ENCODE measurements around the gene SALL1. TPM values are rescaled to one million over a fixed set of nuclear protein-coding genes. Genes with fewer than 3 reads are reported as not detected.

The SALL1 gene
- polyA plus RNA-seq, 1 of the 3 experiments (the other 2 are of a cell fraction), result 0.02 TPM

DNA sequence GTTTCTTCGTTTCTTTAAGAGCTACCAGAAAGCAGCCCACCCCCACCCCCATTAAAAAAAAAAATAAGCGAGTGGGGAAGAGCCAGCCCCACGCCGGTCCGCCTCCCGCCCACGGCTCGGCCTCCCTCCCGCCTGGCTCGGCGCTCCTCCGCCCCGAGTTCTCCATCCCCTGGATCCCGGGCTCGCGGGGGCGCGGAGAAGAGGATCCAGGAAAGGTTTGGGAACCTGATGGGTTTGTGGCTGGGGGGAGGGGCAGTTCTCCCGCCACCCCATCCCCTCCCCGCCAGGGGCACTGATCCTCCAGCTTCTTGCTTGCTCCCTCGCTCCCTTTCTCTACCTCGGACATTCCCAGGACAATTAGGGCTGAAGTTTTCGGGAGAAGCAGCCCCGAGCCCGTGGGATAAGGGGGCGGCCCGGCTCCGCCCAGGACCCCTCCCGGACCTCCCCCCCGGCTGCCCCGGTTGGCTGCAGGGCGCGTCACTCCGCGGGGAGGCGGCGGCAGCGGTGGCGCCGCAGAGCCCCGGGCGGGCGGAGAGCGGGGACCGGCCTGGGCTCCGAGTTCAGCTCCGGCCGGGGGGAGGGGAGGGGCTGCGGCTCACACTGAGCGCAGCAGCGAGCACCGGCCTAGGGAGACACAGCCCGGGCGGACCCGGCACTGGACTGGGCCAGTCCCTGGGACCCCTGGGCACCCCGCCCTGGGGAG, 1.0 kb upstream of the SALL1 start:
- ChIA-PET CTCF (interaction anchor here (0.7 kb wide), 1 partner anchor 831 kb away, joined by 4 read pairs; no protein-coding TSS in a partner anchor), POLR2A (no interaction called here)
- Histone ChIP-seq H3K36me3 (replicated peaks in 1 of 2; ENCODE audit: control insufficient read depth in 1 of 2, insufficient read depth in 2 of 2, low read length in 1 of 2) (no peaks in the 10 kb centered on the region), H4K20me1 (ENCODE audit: insufficient read depth) (no peaks in the 10 kb centered on the region), H3K4me2 (peak overlapping the region; percentile 82), H3K9me3 (no peaks in the 10 kb centered on the region), H3K79me2 (ENCODE audit: insufficient read depth) (no peaks in the 10 kb centered on the region), H3K9ac (no peak overlapping the region), H3K27ac (ENCODE audit: low read depth in 2 of 2, low read length in 1 of 2) (no peak overlapping the region), H3K27me3 (ENCODE audit: insufficient read depth) (peaks cover 83% of the 10 kb centered on the region), H3K4me3 (ENCODE audit: low read depth in 2 of 2, low read length in 1 of 2) (peak overlapping the region in 1 of 2 experiments; percentile 52; a peak in 1 of 4 replicates), H3K4me1 (ENCODE audit: control insufficient read depth in 1 of 2, insufficient read depth in 2 of 2, low read depth in 1 of 2, low read length in 1 of 2) (no peaks in the 10 kb centered on the region; a peak in 1 of 4 replicates), H3F3A (replicated peaks; ENCODE audit: insufficient read depth) (no peaks in the 10 kb centered on the region), H2AFZ (ENCODE audit: low read depth) (0 out of 2 replicates have a peak overlapping the region, but pooled peaks have one; percentile 51), H3K9me2 (no peaks in the 10 kb centered on the region)
- TF ChIP-seq NFIC (IDR thresholded peaks at IDR 0.05; ENCODE audit: borderline replicate concordance), result no peak
- TF ChIP-seq, protein P1, sequence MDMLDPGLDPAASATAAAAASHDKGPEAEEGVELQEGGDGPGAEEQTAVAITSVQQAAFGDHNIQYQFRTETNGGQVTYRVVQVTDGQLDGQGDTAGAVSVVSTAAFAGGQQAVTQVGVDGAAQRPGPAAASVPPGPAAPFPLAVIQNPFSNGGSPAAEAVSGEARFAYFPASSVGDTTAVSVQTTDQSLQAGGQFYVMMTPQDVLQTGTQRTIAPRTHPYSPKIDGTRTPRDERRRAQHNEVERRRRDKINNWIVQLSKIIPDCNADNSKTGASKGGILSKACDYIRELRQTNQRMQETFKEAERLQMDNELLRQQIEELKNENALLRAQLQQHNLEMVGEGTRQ (IDR thresholded peaks at IDR 0.05; ENCODE audit: borderline replicate concordance, low read depth, low read length), result no peak
- TF ChIP-seq, protein P2, sequence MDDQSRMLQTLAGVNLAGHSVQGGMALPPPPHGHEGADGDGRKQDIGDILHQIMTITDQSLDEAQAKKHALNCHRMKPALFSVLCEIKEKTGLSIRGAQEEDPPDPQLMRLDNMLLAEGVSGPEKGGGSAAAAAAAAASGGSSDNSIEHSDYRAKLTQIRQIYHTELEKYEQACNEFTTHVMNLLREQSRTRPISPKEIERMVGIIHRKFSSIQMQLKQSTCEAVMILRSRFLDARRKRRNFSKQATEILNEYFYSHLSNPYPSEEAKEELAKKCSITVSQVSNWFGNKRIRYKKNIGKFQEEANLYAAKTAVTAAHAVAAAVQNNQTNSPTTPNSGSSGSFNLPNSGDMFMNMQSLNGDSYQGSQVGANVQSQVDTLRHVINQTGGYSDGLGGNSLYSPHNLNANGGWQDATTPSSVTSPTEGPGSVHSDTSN (IDR thresholded peaks at IDR 0.05), result peak; percentile 77
- 3% methylated on average over 23 of the region's 56 CpGs for WGBS (ENCODE audit: low lambda C conversion rate)
- peak; percentile 74 for DNase-seq

DNA sequence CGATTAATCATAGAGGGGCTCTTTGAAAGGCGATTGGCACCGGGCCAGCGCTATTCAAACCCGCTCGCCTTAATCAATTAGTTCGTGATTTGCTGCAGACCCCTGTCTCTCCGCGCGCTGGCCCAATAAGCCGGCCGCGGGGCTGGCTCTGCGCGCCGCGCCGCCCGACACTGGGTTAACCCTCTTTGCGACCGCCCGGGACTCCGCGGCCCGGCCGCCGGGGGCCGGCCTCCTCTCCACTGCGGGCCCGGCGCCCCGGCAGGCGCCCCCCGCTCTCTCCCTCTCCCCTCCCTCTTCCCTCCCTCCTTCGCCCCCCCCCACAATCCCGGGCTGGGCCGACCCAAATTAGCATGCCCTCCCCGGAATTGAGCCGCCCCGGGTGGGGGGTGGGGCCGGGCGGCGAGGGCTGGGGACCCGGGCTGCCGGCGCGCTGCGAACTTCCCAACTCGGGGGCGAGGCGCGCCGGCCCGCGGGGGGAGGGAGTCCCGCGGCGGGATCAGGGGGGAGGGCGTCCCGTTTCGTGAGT, 428 bp upstream of the SALL1 start:
- no peaks in the 10 kb centered on the region for H3K9me3 ChIP-seq
- H3K4me2 ChIP-seq, result peak overlapping the region; percentile 82; the same call in 1 of the 2 replicates
- no peak overlapping the region for H3K27ac ChIP-seq (ENCODE audit: low read depth in 2 of 2, low read length in 1 of 2)
- no peaks in the 10 kb centered on the region for H4K20me1 ChIP-seq (ENCODE audit: insufficient read depth)
- CTCF ChIA-PET, result no interaction called here
- POLR2A ChIA-PET, result no interaction called here
- H3K4me1 ChIP-seq (ENCODE audit: control insufficient read depth in 1 of 2, insufficient read depth in 2 of 2, low read depth in 1 of 2, low read length in 1 of 2), result no peaks in the 10 kb centered on the region; a peak in 1 of 4 replicates
- H3K9ac ChIP-seq, result no peak overlapping the region
- TF ChIP-seq FOXM1 (IDR thresholded peaks at IDR 0.05; ENCODE audit: low read depth), result no peak
- TF ChIP-seq MEF2A (IDR thresholded peaks at IDR 0.05; ENCODE audit: borderline replicate concordance, low read depth), result no peak
- TF ChIP-seq SMC3 (IDR thresholded peaks at IDR 0.05; ENCODE audit: low read depth, low read length), result no peak
- no peak for TF ChIP-seq TCF12 (IDR thresholded peaks at IDR 0.05)
- TF ChIP-seq RAD21 (IDR thresholded peaks at IDR 0.05; ENCODE audit: low read length), result no peak
- no peak for TF ChIP-seq GABPA (IDR thresholded peaks at IDR 0.05; ENCODE audit: low read depth)
- TF ChIP-seq JUND (IDR thresholded peaks at IDR 0.05), result no peak
- TF ChIP-seq, protein P1 (IDR thresholded peaks at IDR 0.05; ENCODE audit: borderline replicate concordance, low read depth, low read length), result no peak
- no peak for TF ChIP-seq ELF1 (IDR thresholded peaks at IDR 0.05)
- no peak for TF ChIP-seq GATA2 (CRISPR knock-in tag; IDR thresholded peaks at IDR 0.05)
- no peak for TF ChIP-seq FOSL2 (IDR thresholded peaks at IDR 0.05; ENCODE audit: borderline replicate concordance, low read depth)
- no peak for TF ChIP-seq NFIC (IDR thresholded peaks at IDR 0.05; ENCODE audit: borderline replicate concordance)
- TF ChIP-seq NRF1 (IDR thresholded peaks at IDR 0.05; ENCODE audit: low read depth, low read length), result no peak
- peak; percentile 81 for DNase-seq
- H3K36me3 ChIP-seq (replicated peaks in 1 of 2; ENCODE audit: control insufficient read depth in 1 of 2, insufficient read depth in 2 of 2, low read length in 1 of 2), result no peaks in the 10 kb centered on the region
- H3K9me2 ChIP-seq, result no peaks in the 10 kb centered on the region
- H3K79me2 ChIP-seq (ENCODE audit: insufficient read depth), result no peaks in the 10 kb centered on the region
- H3K4me3 ChIP-seq (ENCODE audit: low read depth in 2 of 2, low read length in 1 of 2), result peak overlapping the region in 1 of 2 experiments; percentile 52; a peak in 1 of 4 replicates
- WGBS (ENCODE audit: low lambda C conversion rate), result 9% methylated on average over 16 of the region's 61 CpGs
- 0 out of 2 replicates have a peak overlapping the region, but pooled peaks have one; percentile 6 for H2AFZ ChIP-seq (ENCODE audit: low read depth)
- H3K27me3 ChIP-seq (ENCODE audit: insufficient read depth), result peaks cover 77% of the 10 kb centered on the region
- no peaks in the 10 kb centered on the region for H3F3A ChIP-seq (replicated peaks; ENCODE audit: insufficient read depth)
